Mammary microvascular endothelial cell (primary cell): ENCODE data around the gene TXN2. TPM values are rescaled to one million over a fixed set of nuclear protein-coding genes. Genes with fewer than 3 reads are reported as not detected.

ENCODE experiments used
- total RNA-seq: library from RNA; depleted of rRNA; stranded (reverse); fragments of >200 nt; gene quantifications from 2 replicates; pipeline ENCODE4 v1.2.3, GENCODE V29; 2015

TXN2 gene, protein sequence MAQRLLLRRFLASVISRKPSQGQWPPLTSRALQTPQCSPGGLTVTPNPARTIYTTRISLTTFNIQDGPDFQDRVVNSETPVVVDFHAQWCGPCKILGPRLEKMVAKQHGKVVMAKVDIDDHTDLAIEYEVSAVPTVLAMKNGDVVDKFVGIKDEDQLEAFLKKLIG
- total RNA-seq, result 94.2 and 97.7 TPM in 2 replicates

DNA sequence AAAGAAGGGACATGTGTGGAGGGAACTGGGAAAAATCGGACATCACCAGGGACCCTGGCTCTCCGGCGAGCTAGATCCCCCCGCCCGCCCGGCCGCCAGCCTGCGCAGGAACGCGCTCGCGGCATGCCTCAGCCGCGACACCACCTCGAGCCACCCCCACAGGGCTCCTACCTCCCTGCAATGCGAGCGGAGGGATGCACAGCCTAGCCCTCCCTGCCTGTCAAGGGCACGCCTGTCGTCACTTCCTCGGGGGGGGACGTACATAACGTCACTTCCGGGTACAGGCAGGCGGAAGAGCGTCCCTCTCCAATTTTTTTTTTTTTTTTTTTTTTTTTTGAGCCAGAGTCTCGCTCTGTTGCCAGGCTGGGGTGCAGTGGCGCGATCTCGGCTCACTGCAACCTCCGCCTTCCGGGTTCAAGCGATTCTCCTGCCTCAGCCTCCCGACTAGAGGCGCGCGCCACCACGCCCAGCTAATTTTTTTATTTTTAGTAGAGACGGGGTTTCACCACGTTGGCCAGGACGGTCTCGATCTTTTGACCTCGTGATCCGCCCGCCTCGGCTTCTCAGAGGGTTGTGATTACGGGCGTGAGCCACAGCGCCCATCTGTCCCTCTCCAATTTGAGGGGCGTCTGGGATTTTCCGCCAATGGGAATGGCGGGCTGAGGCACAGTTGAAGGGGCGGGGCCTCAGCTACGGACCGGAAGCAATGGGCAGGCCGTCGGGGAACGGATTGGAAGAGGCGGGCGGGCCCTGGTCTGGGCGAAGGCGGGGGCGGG lies at the start of gene TXN2:
Gene TXN2 (minus strand): TSS at position 248 of the 776 bp plus-strand sequence. CDS start 803 bp downstream, outside the sequence.

DNA sequence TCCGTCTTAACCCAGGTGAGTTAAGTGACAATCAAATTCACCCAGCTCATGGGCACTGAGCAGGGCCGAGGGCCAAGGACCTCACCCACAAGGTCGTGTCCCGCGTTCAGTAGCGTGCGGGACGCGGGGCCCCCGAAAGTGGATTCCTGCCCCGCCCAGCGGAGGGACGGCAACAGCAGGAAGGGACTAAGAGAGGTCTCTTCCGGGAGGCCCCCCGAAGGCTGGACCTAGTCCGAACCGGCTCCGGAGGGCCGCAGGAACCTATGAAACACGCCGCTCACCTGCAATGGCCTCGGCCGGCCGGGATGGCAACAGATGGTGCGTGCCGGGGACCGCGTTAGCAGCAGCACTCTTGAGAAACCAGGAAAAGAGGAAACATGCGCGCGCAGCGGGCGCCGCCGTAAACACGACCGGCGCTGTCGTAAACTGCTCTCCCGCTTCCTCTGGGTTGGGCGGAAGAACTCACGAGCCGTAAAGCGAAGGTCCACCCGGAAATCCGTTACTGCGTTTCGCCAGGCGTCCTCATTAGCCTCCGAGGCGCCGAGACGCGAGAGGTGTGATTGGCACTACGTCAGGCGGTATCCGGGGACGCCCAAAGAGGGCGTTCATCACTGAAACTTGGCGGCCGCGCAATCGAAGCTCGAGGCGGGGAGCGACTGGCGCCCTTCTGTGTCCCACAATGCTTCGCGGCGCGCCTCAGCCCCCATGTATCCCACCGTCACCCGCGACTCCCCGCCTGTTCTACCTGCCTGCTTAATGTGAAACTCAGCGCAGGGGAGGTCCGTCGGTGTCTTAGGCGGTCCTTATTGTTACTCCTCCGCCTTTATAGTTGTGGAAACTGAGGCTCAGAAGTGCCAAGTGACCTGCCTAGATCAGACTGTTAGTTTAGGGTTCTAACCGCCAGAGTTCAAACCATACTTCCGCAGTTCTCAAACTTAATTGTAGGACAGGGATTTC lies 47.6 kb upstream of the TXN2 start, which contains the start of gene EIF3D:
Gene EIF3D (minus strand): TSS at position 372 of the 957 bp plus-strand sequence. CDS start 3,045 bp downstream, outside the sequence.

DNA sequence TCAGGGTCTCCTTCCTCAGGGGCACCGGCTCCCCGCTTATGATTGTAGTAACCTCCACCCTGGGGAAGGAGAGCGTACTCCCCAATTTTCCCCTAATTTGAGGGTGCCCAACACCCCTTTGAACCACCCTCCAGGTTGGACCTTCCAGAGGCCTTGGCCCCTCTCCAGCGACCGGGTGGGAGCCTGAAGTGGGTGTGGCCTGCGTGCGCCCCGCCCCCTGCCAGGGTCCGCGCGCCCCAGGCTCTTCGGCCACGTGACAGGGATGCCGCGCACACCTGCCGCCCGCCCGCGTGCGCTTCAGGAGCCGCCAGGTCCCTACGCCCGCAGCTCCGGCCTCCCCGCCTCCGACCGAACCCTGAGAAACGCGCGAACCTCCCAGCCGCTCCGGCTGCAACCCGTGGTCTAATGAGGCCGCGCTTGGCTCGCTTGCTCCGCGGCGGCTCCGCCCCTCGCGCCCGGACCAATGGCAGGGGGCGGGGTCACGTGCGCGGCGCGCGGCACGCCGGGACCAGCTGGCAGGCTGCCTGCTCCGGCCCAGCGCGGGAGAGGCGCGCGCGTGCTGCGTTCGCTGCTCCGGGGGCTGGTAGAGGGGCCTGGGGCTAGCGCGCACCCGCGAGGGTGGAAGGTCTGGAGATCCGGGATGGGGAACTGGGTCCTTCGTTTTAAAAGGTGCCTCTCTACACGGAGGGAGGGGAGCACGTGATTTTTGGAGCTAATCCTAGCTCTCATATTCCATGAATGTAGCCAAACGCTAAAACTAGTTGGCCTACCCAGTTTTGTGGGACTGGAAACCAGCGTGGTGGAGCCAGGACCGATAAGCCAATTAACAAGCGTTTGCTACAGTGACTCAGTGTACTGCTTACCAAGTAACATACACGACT lies 25.4 kb upstream of the TXN2 start, which contains the start of gene FOXRED2:
Gene FOXRED2 (minus strand): TSS at position 404 of the 881 bp plus-strand sequence. CDS start 618 bp downstream, outside the sequence.

Other genes with a start within 250 kb of the TXN2 start
- gene APOL2, start 242.1 kb downstream of the TXN2 start, total RNA-seq, result 67.9 and 68.1 TPM in 2 replicates
- gene APOL1, start 228.5 kb downstream of the TXN2 start, total RNA-seq, result 39.6 and 40.8 TPM in 2 replicates
- 1,070 and 1,081 TPM in 2 replicates for gene MYH9, start 93.7 kb downstream of the TXN2 start, total RNA-seq
- 11.0 and 15.7 TPM in 2 replicates for gene FOXRED2, start 25.4 kb upstream of the TXN2 start, total RNA-seq
- 364 and 411 TPM in 2 replicates for gene EIF3D, start 47.5 kb upstream of the TXN2 start, total RNA-seq
- gene CACNG2, start 222.1 kb upstream of the TXN2 start, total RNA-seq, result not detected in 2 replicates